ENCODE results near the gene C22orf15.

C22orf15 gene, protein sequence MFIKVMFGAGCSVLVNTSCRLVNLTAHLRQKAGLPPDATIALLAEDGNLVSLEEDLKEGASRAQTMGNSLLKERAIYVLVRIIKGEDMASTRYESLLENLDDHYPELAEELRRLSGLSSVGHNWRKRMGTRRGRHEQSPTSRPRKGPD

GRCh38 chr22:23762842-23763578, at the start of gene C22orf15:
Gene C22orf15, plus strand, starts transcription at chr22:23762990. Its CDS starts 317 bp downstream, at chr22:23763307.
- TF ChIP-seq, protein P1, sequence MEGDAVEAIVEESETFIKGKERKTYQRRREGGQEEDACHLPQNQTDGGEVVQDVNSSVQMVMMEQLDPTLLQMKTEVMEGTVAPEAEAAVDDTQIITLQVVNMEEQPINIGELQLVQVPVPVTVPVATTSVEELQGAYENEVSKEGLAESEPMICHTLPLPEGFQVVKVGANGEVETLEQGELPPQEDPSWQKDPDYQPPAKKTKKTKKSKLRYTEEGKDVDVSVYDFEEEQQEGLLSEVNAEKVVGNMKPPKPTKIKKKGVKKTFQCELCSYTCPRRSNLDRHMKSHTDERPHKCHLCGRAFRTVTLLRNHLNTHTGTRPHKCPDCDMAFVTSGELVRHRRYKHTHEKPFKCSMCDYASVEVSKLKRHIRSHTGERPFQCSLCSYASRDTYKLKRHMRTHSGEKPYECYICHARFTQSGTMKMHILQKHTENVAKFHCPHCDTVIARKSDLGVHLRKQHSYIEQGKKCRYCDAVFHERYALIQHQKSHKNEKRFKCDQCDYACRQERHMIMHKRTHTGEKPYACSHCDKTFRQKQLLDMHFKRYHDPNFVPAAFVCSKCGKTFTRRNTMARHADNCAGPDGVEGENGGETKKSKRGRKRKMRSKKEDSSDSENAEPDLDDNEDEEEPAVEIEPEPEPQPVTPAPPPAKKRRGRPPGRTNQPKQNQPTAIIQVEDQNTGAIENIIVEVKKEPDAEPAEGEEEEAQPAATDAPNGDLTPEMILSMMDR (IDR thresholded peaks at IDR 0.05; ENCODE audit: insufficient read depth, low read depth, low read length, missing control alignments): no peak
- no peak for DNase-seq (ENCODE audit: low read depth)
- H3K4me3 ChIP-seq (ENCODE audit: low read depth, low read length): peak within 1 kb of the TSS; percentile 40

DNA sequence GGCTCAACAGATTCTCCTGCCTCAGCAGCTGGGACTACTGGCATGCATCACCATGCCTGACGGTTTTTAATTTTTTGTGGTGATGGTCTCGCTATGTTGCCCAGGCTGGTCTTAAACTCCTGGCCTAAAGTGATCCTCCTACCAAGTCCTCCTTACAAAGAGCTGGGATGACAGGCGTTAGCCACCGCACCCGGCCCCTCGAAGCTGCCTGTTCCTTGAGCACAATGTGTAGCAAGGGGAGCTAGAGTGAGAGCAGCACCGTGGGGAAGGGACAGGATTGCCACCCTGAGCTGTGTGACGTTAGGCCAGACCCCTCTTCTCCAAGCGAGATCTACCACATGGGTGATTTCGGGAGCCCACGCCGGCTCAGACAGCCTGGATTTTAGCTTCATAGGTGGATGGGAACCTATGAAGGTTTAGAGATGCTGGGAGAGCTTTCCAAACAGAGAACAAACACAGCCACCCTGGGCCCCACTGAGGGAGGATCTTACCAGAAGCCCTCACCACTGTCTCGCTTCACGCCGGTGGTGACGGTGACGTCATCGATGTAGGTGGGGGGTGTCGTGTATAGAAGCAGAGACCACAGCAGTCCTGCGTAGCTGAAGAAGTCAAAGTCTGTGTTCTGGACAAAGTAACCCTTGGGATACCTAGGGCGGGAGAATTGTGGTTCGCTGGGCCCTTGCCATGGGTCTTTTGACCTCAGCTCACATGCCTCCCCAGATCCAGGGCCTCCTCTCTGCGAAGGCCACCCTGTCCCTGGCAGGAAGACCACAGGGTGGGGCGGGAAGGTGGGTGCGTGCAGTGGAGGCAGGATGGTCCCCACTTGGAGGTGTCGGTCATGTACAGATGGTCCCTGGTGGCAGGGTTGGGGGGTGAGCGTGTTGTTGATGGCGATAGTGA, 48.8 kb upstream of the C22orf15 start:
- TF ChIP-seq, protein P1 (IDR thresholded peaks at IDR 0.05; ENCODE audit: insufficient read depth, low read depth, low read length, missing control alignments): no peak
- no peak for DNase-seq (ENCODE audit: low read depth)
- H3K4me3 ChIP-seq (ENCODE audit: low read depth, low read length): no peak overlapping the region

- DNase-seq (ENCODE audit: low read depth): no peak
- no peak overlapping the region for H3K4me3 ChIP-seq (ENCODE audit: low read depth, low read length)
- TF ChIP-seq, protein P1 (IDR thresholded peaks at IDR 0.05; ENCODE audit: insufficient read depth, low read depth, low read length, missing control alignments): no peak
These were observed 47.9 kb upstream of the C22orf15 start for GRCh38 chr22:23714596-23715578.

DNA sequence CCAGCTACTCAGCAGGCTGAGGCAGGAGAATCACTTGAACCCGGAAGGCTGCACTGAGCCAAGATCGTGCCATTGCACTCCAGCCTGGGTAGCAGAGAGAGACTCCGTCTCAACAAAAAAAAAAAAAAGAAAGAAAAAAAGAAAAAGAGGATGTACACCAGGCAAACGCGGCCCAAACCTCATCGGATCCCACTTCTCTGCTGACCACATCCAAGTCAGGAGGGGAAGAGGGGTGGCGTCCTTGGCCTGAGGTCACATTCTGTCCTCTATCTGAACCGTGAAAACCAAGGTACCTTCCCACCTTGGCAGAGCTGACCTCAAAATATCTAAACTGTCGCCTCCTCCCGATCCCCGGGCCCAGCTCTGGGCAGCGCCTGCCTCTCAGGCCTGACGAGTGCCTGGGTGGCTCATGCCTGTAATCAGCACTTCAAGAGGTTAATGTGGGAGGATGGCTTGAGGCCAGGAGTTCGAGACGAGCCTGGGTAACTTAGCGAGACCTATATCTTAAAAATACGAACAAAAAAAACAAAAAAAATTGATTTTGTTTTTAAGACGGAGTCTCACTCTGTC, 46.9 kb upstream of the C22orf15 start:
- peak overlapping the region; percentile 95 for H3K4me3 ChIP-seq (ENCODE audit: low read depth, low read length)
- DNase-seq (ENCODE audit: low read depth): no peak
- TF ChIP-seq, protein P1 (IDR thresholded peaks at IDR 0.05; ENCODE audit: insufficient read depth, low read depth, low read length, missing control alignments): no peak

DNA sequence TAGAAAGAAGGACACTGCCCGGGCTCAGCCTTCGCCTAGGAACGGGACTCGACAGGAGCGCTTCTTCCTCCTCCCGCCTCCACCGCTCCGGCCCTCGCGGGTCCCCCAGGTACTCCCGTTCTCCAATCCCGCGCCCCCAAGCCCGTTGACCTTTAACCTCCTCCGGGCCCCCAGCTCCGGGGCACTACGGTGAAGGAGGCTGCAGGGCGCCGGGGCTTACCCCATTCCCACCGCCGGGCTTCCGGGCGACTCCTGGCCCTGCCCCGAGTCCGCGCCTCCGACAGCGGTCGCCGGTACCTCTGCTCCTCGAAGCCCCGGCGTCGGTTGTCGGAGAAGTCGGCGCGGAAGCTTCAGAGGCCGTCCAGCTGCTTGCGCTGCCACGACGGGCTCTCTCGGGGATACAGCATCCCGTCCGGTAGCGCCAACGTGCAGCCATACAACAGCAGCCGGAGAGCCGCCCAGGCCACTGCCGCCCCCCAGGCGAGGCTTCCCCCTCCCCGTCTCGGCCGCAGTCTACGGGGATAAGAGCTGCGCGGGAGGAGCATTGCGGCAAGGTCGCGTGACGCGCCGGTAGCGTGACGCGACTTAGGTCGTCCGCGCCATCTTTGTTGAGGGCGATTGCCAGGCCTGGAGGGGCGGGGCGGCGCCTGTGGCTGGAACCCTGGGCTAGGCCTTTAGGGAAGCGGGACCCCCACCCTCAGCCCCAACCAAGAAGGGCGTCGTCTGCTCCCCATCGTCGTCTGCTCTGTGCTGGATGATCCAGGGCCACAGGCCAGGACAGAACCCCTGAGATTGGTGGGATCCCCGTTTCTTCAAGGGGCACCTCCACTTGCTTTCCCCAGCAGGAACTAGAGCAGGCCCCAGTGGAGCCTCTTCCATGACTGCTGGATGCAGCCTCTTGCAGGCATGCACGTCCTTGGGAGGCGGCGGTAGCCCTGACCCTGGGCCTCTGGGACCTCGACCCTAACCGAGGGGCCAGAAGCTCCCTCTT, 45.7 kb upstream of the C22orf15 start:
- TF ChIP-seq, protein P1 (IDR thresholded peaks at IDR 0.05; ENCODE audit: insufficient read depth, low read depth, low read length, missing control alignments): no peak
- H3K4me3 ChIP-seq (ENCODE audit: low read depth, low read length): peak overlapping the region; percentile 95
- peak; percentile 92 for DNase-seq (ENCODE audit: low read depth)
